Neutrophil (primary cell): ENCODE results near the gene MEGF8.

Experiments
- H3K27ac ChIP-seq: fragments of 200-600 bp; sonication (generic); 2 replicates; pipeline ENCODE4 v1.5.1; 2016; ENCODE audit warnings: mild to moderate bottlenecking, moderate library complexity
- H3K27me3 ChIP-seq: fragments of 200-600 bp; sonication (generic); 2 replicates; pipeline ENCODE4 v1.6.0; 2016; ENCODE audit warnings: mild to moderate bottlenecking
- H3K36me3 ChIP-seq: fragments of 200-600 bp; sonication (generic); 2 replicates; pipeline ENCODE4 v1.5.1; 2017
- H3K4me1 ChIP-seq, 2 experiments: fragments of 200-600 bp in 1 of 2; sonication (generic) in 1 of 2; 1 replicate in 1 of 2; 2 replicates in 1 of 2; pipeline versions ENCODE4 v1.5.1 to v1.6.1; 2013 to 2016; ENCODE audit warnings: low read depth in 1 of 2, low read length in 1 of 2, mild to moderate bottlenecking in 1 of 2, moderate library complexity in 1 of 2; ENCODE audit not compliant: control insufficient read depth in 1 of 2, insufficient read depth in 1 of 2
- H3K4me3 ChIP-seq, 2 experiments: fragments of 200-600 bp in 1 of 2; sonication (generic) in 1 of 2; 1 replicate in 1 of 2; 2 replicates in 1 of 2; pipeline ENCODE4 v1.5.1; 2013 to 2016; ENCODE audit warnings: low read depth in 1 of 2, low read length in 1 of 2, mild to moderate bottlenecking in 1 of 2, moderate library complexity in 1 of 2
- H3K9me3 ChIP-seq: fragments of 200-600 bp; sonication (generic); 2 replicates; pipeline ENCODE4 v1.5.1; 2016
- TF ChIP-seq, protein P1 (sequence below): fragments of 200-600 bp; sonication (generic); IDR thresholded peaks from 2 replicates; pipeline ENCODE4 v1.5.1; 2016; ENCODE audit warnings: antibody characterized with exemption

Gene MEGF8

DNA sequence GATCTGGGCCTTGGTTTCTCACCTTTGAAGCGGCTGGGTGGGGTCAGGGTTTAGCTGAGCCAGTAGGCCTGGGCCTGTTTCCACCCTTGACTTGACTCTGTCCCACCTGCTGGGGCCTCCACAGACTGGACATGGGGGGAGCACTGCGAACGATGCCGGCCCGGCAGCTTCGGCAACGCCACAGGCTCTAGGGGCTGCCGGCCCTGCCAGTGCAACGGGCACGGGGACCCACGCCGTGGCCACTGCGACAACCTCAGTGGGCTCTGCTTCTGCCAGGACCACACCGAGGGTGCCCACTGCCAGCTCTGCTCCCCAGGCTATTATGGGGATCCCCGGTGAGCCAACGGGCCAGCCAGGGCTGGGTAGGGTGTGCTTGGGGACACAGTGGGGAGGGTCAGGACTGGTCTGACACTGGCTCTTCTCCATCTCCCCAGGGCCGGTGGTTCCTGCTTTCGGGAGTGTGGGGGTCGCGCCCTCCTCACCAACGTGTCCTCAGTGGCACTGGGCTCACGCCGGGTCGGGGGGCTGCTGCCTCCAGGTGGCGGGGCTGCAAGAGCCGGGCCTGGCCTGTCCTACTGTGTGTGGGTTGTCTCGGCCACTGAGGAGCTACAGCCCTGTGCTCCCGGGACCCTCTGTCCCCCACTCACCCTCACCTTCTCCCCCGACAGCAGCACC lies 28.0 kb downstream of the MEGF8 start:
- H3K4me1 ChIP-seq, result no peaks in the 10 kb centered on the region
- TF ChIP-seq, protein P1, sequence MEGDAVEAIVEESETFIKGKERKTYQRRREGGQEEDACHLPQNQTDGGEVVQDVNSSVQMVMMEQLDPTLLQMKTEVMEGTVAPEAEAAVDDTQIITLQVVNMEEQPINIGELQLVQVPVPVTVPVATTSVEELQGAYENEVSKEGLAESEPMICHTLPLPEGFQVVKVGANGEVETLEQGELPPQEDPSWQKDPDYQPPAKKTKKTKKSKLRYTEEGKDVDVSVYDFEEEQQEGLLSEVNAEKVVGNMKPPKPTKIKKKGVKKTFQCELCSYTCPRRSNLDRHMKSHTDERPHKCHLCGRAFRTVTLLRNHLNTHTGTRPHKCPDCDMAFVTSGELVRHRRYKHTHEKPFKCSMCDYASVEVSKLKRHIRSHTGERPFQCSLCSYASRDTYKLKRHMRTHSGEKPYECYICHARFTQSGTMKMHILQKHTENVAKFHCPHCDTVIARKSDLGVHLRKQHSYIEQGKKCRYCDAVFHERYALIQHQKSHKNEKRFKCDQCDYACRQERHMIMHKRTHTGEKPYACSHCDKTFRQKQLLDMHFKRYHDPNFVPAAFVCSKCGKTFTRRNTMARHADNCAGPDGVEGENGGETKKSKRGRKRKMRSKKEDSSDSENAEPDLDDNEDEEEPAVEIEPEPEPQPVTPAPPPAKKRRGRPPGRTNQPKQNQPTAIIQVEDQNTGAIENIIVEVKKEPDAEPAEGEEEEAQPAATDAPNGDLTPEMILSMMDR, result no peak
- H3K36me3 ChIP-seq, result peaks cover 12% of the 10 kb centered on the region
- H3K4me3 ChIP-seq, result no peak overlapping the region
- H3K27me3 ChIP-seq, result no peaks in the 10 kb centered on the region
- H3K27ac ChIP-seq, result no peak overlapping the region
- H3K9me3 ChIP-seq, result no peaks in the 10 kb centered on the region

DNA sequence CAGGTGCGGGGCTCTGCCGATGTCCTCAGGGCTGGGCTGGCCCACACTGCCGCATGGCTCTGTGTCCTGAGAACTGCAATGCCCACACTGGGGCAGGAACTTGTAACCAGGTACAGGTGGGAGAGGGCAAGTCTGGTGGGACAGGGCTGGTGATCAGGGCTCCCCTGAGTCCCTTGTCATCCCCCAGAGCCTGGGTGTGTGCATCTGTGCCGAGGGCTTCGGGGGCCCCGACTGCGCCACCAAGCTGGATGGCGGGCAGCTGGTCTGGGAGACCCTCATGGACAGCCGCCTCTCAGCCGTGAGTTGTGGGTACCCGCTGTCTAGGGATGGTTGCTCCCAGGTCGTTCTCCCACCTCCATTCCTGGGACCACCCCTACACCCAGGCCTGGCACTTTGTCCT lies 30.5 kb downstream of the MEGF8 start:
- no peak overlapping the region for H3K27ac ChIP-seq
- no peaks in the 10 kb centered on the region for H3K27me3 ChIP-seq
- H3K4me3 ChIP-seq, result no peak overlapping the region
- H3K9me3 ChIP-seq, result no peaks in the 10 kb centered on the region
- H3K36me3 ChIP-seq, result peaks cover 13% of the 10 kb centered on the region
- TF ChIP-seq, protein P1, result no peak
- no peaks in the 10 kb centered on the region for H3K4me1 ChIP-seq

DNA sequence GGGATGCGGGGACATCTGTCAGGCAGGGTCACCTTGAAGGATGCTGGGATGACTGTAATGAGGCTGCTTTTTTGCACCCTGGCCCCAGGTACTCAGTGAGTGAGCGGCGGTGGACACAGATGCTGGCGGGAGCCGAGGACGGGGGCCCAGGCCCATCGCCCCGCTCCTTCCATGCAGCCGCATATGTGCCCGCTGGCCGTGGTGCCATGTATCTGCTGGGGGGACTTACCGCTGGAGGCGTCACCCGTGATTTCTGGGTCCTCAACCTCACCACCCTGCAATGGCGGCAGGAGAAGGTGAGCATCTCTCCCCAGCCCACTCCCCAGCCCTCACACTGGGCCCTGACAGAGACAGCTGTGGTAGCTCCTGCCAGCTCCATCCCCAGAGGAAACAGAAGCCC lies 31.3 kb downstream of the MEGF8 start:
- no peak overlapping the region for H3K27ac ChIP-seq
- no peaks in the 10 kb centered on the region for H3K27me3 ChIP-seq
- no peaks in the 10 kb centered on the region for H3K4me1 ChIP-seq
- TF ChIP-seq, protein P1, result no peak
- no peak overlapping the region for H3K4me3 ChIP-seq
- H3K9me3 ChIP-seq, result no peaks in the 10 kb centered on the region
- peaks cover 16% of the 10 kb centered on the region for H3K36me3 ChIP-seq

DNA sequence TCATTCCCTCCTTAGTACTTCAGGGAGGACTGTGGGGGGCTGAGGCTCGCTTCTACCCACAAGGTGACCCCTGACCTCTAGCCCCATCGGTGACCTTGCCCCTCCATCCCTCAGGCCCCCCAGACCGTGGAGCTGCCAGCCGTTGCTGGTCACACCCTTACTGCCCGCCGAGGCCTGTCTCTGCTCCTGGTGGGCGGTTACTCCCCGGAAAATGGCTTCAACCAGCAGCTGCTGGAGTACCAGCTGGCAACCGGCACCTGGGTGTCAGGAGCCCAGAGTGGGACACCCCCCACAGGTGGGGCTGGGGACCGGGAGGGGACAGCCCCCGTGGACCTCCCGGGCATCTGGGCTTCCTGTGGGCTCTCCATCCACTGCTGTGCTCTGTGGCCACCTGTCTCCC lies 31.9 kb downstream of the MEGF8 start:
- Histone ChIP-seq H3K4me1 (no peaks in the 10 kb centered on the region), H3K27ac (no peak overlapping the region), H3K36me3 (peaks cover 16% of the 10 kb centered on the region), H3K27me3 (no peaks in the 10 kb centered on the region), H3K9me3 (no peaks in the 10 kb centered on the region), H3K4me3 (no peak overlapping the region)
- TF ChIP-seq, protein P1, result no peak

DNA sequence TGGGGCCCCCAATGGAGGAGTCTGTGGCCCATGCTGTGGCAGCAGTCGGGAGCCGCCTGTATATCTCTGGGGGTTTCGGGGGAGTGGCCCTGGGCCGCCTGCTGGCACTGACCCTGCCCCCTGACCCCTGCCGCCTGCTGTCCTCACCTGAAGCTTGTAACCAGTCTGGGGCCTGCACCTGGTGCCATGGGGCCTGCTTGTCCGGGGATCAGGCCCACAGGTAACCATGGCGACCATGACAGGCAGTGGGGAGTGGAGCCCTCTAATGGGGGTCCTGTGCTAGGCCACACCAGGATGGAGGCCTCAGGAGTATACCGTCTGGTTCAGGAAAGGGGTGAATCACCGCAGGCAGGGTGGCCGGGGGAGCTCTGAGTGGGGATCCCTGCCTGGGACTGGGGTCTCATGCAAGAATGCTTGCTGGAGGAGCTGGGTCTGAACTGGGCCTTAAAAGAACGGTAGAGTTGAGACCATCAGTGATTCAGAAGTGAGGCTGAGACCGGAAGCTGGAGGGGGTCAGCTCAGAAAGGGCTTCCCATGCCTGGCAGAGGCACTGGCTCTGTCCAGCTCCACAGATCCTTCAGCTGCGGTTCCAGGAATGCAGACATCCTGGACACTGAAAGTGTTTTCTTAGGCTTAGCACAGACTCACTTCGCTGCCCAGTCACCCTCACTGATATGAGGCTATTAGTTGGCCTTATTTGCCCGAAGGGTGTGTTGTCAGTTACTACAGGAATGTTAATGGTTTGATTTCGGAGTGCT lies 35.5 kb downstream of the MEGF8 start:
- no peaks in the 10 kb centered on the region for H3K27me3 ChIP-seq
- TF ChIP-seq, protein P1, result no peak
- H3K27ac ChIP-seq, result no peak overlapping the region
- H3K9me3 ChIP-seq, result no peaks in the 10 kb centered on the region
- H3K4me1 ChIP-seq, result no peaks in the 10 kb centered on the region
- peaks cover 11% of the 10 kb centered on the region for H3K36me3 ChIP-seq
- no peak overlapping the region for H3K4me3 ChIP-seq
